Measurements from ENCODE around the gene TMED8.
"Not testable (repeated sequence)": the region's sequence is repeated elsewhere in the genome, so short reads cannot be mapped to it uniquely, and the experiment has no call there.

The TMED8 gene

GRCh38 chr14:77364146-77364545, 12.7 kb downstream of the TMED8 start:
- no peak for DNase-seq (ENCODE audit: low spot score)

DNA sequence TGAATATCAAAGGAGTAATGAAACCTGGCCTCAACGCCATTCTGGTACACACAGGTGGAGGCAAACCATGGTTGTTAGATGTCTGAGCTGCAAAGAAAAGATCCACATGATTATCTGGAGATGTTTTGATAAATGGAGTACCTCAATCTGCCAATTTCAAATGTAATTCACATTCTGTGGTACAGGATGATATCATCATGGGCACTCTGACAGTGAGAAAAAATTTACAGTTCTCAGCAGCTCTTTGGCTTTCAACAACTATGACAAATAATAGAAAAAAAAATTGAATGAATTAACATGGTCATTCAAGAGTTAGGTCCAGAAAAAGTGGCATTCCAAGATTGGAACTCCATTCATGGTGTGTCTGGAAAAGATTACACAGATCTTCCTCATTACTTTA, 17.3 kb downstream of the TMED8 start:
- no peak for DNase-seq (ENCODE audit: low spot score)

DNA sequence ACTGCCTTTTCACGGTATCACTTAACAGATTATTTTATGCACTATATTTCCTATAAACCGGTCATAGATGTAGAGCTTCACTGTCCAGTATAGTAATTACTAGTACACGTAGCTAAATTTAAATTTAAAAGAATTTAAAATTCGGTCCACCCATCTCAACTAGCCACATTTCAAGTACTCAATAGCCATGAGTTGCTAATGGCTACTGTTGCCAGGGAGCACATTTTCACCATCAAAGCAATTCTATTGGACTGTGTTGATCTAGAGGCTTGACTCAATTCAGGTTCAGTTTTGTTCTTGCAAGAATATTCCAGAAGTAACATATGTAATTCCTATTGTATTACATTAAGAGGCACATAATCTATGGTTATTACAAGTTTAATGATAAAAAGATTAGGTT, 20.0 kb downstream of the TMED8 start:
- no peak for DNase-seq (ENCODE audit: low spot score)

- DNase-seq (ENCODE audit: low spot score): no peak
These were observed 21.1 kb downstream of the TMED8 start for GRCh38 chr14:77355811-77356210.

DNA sequence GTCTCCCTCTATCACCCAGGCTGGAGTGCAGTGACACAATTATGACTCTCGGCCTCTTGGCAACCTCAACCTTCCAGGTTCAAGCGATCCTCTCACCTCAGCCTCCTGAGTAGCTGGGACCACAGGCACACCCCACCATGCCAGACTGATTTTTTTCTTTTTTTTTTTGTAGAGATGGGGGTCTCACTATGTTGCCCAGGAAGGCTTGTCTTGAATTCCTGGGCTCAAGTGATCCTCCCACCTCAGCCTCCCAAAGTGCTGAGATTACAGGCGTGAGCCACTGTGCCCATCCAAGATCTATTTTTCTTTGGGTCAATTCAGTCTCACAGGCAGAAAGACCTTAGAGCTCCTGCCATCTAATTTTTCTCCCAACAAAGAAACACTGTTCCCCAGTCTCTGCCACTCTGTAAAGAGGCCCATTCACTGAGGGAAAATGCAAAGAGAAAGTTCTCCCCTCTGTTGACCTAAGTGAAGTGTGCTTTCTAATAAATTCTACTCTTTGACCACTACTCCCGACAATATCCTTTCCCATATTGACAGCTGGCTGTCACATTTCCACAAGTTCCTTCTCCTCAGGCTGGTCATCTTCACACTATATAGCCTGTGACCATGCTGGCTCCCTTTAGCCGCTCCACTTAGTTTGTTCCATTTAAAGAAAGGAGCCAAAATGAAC, 23.3 kb downstream of the TMED8 start:
- DNase-seq (ENCODE audit: low spot score): no peak

GRCh38 chr14:77347751-77348150, 29.1 kb downstream of the TMED8 start:
- no peak for DNase-seq (ENCODE audit: low spot score)

GRCh38 chr14:77346495-77346894, 30.4 kb downstream of the TMED8 start:
- DNase-seq (ENCODE audit: low spot score): no peak

- DNase-seq (ENCODE audit: low spot score): no peak
These were observed 32.4 kb downstream of the TMED8 start for GRCh38 chr14:77344377-77344996.

DNA sequence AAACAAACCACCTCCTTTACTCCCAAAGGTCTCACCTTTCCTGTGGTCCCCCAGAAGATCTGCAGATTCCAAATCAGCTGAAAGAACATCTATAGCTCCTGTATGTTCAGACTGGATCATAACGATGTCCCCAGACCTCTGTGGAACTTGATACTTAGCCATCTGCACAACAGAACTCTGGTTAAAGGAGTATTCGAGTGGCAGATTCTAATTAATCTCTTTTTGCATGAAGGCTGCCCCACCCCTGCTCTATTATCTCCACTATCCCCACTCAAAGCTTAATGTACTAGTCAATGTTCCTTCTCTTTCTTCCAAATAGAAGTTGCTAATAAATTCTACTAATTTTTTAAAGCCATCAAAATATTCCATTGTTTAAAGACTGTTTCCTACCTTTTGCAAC, 33.2 kb downstream of the TMED8 start:
- no peak for DNase-seq (ENCODE audit: low spot score)

DNA sequence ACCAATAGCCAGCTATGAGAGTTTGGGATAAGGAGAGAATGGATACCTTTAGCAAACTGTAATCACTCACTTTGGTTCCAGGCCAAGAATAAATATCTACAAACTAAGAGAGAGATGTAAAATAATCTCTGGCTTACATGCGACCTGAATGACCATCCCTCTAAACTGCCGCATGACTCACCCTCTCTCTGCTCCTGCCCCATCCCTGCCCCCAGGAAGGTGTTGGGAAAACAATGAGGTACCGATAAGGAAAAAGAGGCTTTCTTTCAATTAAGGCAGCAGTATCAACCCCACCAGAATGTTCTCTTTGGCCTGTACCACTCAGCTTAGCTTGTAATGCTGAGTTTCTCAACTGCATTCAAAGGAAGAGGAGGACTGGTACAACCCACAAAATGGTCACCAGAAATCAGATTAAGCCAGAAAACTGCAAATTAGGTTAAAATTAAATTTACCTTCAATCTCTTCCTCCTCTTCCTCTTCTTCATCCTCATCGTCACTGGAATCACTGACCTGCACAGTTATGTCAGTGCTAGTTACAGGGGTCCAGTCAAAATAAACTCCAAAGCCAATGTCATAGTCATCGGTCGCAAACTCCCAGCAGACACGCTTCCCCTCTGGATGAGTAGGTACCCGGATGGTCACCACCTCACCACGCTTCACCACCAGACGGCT, 34.0 kb downstream of the TMED8 start:
- DNase-seq (ENCODE audit: low spot score): no peak

DNA sequence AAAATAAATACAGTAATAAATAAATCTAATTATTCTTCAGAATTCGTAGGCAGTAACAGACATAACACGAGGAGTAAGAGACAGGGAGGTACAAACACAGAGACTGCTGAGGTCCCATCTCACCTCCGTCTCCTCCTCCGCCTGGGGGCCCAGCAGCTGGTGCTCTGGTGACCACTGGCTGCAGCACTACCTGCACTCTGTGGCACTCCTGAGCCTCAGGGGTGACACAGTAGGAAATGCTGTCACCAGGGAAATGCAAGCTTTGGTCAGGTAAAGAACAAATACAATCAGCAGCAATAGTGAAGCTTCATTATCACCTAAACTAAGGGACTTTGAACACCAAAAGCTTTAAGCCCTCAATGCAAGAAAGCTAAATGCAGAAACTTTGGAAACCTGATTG, 36.5 kb downstream of the TMED8 start:
- no peak for DNase-seq (ENCODE audit: low spot score)

DNA sequence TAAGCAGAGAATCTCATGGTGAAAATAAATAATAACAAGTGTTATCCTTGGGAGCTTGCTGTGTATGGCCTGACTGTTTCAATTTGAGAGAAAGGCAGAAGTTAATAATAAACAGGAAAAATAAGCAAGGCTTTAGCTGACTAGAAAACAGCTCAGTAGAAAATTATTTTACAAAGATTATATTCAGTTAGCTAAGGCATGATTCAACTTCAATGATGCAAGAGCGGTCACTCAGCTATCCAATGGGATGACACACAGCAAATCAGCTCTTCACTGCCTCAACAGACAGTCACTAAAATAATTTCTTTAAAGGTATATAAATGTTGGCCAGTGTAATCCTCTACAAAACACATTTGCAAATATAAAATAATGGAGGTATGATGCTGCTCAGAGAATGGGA, 37.5 kb downstream of the TMED8 start:
- no peak for DNase-seq (ENCODE audit: low spot score)

GRCh38 chr14:77338302-77338701, 38.6 kb downstream of the TMED8 start:
- no peak for DNase-seq (ENCODE audit: low spot score)

DNA sequence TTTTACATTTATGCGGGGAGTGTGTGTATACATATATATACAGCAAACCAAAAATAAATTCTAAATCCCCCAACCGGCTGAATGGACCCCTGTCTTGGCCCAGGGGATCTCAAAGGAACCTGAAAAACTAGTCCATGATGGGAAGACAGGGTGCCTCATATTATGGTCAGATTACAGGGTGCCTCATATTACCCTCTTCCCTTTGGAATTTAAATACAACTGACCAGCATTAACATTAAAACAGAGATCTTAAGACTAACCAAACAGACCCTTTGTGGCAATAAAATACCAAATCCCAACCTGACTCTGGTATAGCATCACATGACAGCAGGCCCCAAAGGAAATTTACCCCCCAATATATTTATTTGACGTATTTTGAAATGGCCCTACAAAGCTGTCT, 39.0 kb downstream of the TMED8 start:
- no peak for DNase-seq (ENCODE audit: low spot score)

DNA sequence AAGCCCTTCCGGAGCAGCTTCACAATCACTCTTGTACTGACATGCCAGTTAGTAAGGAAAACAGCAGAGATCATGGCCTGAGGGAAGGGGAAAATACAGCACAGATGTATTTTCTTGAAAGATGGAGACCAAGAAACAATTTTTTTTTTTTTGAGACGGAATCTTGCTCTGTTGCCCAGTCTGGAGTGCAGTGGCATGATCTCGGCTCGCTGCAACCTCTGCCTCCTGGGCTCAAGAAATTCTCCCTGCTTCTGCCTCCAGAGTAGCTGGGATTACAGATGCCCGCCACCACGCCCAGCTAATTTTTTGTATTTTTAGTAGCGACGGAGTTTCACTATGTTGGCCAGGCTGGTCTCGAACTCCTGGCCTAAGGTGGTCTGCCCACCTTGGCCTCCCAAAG, 39.6 kb downstream of the TMED8 start:
- DNase-seq (ENCODE audit: low spot score): not testable (repeated sequence)

- no peak for DNase-seq (ENCODE audit: low spot score)
These were observed 41.3 kb downstream of the TMED8 start for GRCh38 chr14:77335576-77335975.

- DNase-seq (ENCODE audit: low spot score): no peak
These were observed 47.0 kb downstream of the TMED8 start for GRCh38 chr14:77329872-77330271.

DNA sequence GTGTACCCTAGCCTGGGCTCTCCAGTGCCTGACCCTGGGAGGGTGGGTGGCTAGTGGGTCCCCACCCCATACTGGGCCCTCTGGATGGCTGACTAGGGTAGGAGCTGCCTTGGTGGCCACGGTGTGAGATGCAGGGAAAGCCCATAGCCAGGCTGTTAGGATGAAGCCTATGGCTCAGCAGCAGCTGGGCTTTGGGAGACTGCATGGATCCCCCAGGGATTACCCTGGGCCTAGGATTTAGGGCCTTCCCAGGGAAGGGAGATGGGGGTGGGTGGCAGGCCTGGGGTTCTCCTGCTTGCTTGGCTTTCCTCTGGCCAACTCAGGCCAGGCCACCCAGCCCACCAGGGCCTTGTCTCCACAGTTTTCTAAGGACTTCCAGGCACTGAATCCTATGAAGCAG, 49.8 kb downstream of the TMED8 start:
- DNase-seq (ENCODE audit: low spot score): no peak

DNA sequence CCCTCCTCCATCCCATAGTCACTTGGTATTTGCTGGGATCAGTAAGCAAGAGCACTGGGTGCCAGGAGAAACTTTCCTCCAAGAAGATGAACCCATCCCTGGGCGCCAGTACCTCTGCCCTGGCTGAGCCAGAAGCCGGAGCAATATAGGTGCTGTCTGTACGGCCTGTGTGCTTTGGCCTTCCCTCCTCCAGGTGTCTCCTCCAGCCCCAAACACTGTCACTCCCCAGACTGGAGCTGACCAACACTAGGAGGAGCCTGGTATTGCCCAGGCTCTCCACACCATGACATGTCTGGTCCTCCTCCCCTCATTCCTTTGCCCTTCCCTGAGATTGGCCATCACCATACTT, 51.2 kb downstream of the TMED8 start:
- no peak for DNase-seq (ENCODE audit: low spot score)

DNA sequence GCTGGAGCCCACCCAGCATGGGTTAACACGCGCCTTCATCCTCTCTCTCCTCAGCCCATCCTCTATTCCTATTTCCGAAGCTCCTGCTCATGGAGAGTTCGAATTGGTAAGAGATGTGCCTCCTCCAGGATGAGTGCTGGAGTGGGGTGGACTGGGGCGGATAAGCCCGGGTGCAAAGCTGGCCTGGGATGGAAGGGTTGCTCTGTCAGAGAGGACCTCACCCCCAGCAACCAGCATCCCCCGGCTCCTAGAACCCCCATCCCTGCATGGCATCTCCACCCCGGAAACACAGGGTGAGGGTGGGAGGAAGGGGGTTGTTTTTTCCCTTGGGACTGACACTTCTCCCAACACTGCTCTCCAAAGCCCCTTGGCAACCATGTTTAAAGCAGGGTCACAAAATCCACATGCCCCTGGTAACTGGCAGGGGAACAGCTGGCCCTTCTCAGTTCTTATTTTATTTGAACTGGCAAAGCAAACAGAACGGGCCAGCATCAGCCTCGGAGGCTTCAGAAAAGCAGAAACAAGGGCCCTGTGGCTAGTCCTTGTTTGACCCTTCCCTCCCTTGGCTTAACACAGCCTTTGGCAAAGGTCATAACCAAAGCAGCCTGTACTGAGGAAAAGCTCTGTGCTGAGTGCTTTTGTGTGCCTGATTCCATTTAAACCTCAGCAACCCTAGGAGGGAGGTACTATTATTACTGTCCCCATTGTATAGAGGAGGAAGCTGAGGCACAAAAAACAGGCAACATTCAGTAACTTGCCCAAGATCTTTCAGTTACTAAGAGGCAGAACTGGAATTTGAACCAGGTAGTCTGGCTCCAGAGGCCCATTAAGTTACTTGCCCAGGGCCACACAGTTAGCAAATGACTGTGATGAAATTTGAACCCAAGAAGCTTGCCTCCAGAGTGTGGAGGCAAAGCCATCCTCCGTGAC, 51.8 kb downstream of the TMED8 start:
- DNase-seq (ENCODE audit: low spot score): no peak

GRCh38 chr14:77324289-77324688, 52.6 kb downstream of the TMED8 start:
- no peak for DNase-seq (ENCODE audit: low spot score)

- DNase-seq (ENCODE audit: low spot score): no peak
These were observed 53.3 kb downstream of the TMED8 start for GRCh38 chr14:77323571-77323970.

GRCh38 chr14:77322951-77323350, 53.9 kb downstream of the TMED8 start:
- DNase-seq (ENCODE audit: low spot score): no peak
